Thoracic aorta (tissue), 2 donors: ENCODE results near the gene PITX3. TPM values are rescaled to one million over a fixed set of nuclear protein-coding genes. Genes with fewer than 3 reads are reported as not detected.
"Not testable (repeated sequence)": the region's sequence is repeated elsewhere in the genome, so short reads cannot be mapped to it uniquely, and the experiment has no call there.

Experiments
- ATAC-seq: fragments of 150-250 bp; one replicate; pipeline ENCODE4 v1.8.0; 2017; ENCODE audit warnings: low read depth; ENCODE audit not compliant: insufficient number of reproducible peaks, low FRiP score
- DNase-seq: peaks from one replicate; pipeline ENCODE4 v3.0.0-alpha.2; 2020; ENCODE audit warnings: low spot score
- H3K27ac ChIP-seq, 2 donors: fragments of 200-600 bp; sonication (generic); 1 replicate in 1 of 2; 2 replicates in 1 of 2; pipeline ENCODE4 v1.5.1; 2016; ENCODE audit warnings: mild to moderate bottlenecking in 2 of 2, moderate library complexity in 2 of 2
- H3K27me3 ChIP-seq: fragments of 200-600 bp; sonication (generic); replicated peaks from 2 replicates; pipeline ENCODE4 v1.6.0; 2016; ENCODE audit warnings: mild to moderate bottlenecking; ENCODE audit not compliant: insufficient read depth
- H3K36me3 ChIP-seq: fragments of 200-600 bp; sonication (generic); one replicate; pipeline ENCODE4 v1.5.1; 2016
- H3K4me1 ChIP-seq, 2 donors: fragments of 200-600 bp; sonication (generic); 1 replicate in 1 of 2; 2 replicates in 1 of 2; pipeline versions ENCODE4 v1.5.1 to v1.6.0; 2016; ENCODE audit warnings: low read depth in 2 of 2, mild to moderate bottlenecking in 1 of 2; ENCODE audit not compliant: control insufficient read depth in 1 of 2
- H3K4me3 ChIP-seq: fragments of 200-600 bp; sonication (generic); 2 replicates; pipeline ENCODE4 v1.5.1; 2016; ENCODE audit warnings: mild to moderate bottlenecking
- H3K9me3 ChIP-seq: fragments of 200-600 bp; sonication (generic); 2 replicates; pipeline ENCODE4 v1.5.1; 2016
- CTCF ChIP-seq: fragments of 200-600 bp; sonication (generic); IDR thresholded peaks from one replicate; pipeline ENCODE4 v1.5.1; 2019; ENCODE audit warnings: antibody characterized with exemption
- total RNA-seq, 2 donors: library from RNA; depleted of rRNA; stranded (reverse); fragments of >200 nt; gene quantifications; one replicate each; pipeline versions ENCODE4 v1.1.0 to v1.2.3, GENCODE V29; 2016

Gene PITX3
- total RNA-seq, 2 donors from 2014 or later: not detected

GRCh38 chr10:102222797-102223196 lies 18.5 kb downstream of the PITX3 start:
- Histone ChIP-seq H3K9me3 (no peaks in the 10 kb centered on the region), H3K4me3 (no peak overlapping the region), H3K27me3 (no peaks in the 10 kb centered on the region), H3K4me1 (peaks cover 4 to 7% of the 10 kb centered on the region in 2 donors), H3K27ac (no peak overlapping the region), H3K36me3 (no peaks in the 10 kb centered on the region)
- no peak for ATAC-seq
- TF ChIP-seq CTCF: no peak
- no peak for DNase-seq

GRCh38 chr10:102220612-102221011 lies 20.7 kb downstream of the PITX3 start:
- Histone ChIP-seq H3K4me3 (no peak overlapping the region), H3K36me3 (no peaks in the 10 kb centered on the region), H3K9me3 (no peaks in the 10 kb centered on the region), H3K27me3 (no peaks in the 10 kb centered on the region), H3K27ac (no peak overlapping the region), H3K4me1 (no peaks in the 10 kb centered on the region)
- no peak for ATAC-seq
- no peak for TF ChIP-seq CTCF
- DNase-seq: no peak

GRCh38 chr10:102219370-102219769 lies 21.9 kb downstream of the PITX3 start:
- H3K4me1 ChIP-seq: no peaks in the 10 kb centered on the region
- H3K4me3 ChIP-seq: no peak overlapping the region
- no peak overlapping the region for H3K27ac ChIP-seq
- no peaks in the 10 kb centered on the region for H3K9me3 ChIP-seq
- no peak for TF ChIP-seq CTCF
- no peaks in the 10 kb centered on the region for H3K36me3 ChIP-seq
- ATAC-seq (no peak), DNase-seq (no peak)
- H3K27me3 ChIP-seq: no peaks in the 10 kb centered on the region

- not testable (repeated sequence) for H3K36me3 ChIP-seq
Observed at GRCh38 chr10:102213599-102213998, 27.7 kb downstream of the PITX3 start.

GRCh38 chr10:102211615-102212299 lies 29.6 kb downstream of the PITX3 start:
- Histone ChIP-seq H3K36me3 (no peaks in the 10 kb centered on the region), H3K9me3 (no peaks in the 10 kb centered on the region), H3K4me3 (no peak overlapping the region), H3K4me1 (peaks cover 0 to 10% of the 10 kb centered on the region in 2 donors), H3K27me3 (no peaks in the 10 kb centered on the region), H3K27ac (no peak overlapping the region)
- ATAC-seq: no peak
- DNase-seq: no peak
- TF ChIP-seq CTCF: no peak

More at GRCh38 chr10:102213599-102213998, 27.7 kb downstream of the PITX3 start:
- not testable (repeated sequence) for H3K9me3 ChIP-seq, H3K4me1 ChIP-seq, DNase-seq, H3K27ac ChIP-seq, H3K27me3 ChIP-seq, H3K4me3 ChIP-seq, ATAC-seq
